Bronchial epithelial cell (primary cell): ENCODE measurements around the gene PTPRT. TPM values are rescaled to one million over a fixed set of nuclear protein-coding genes. Genes with fewer than 3 reads are reported as not detected.

Source experiments
- DNase-seq: peaks from one replicate; pipeline ENCODE4 v3.0.0-alpha.2; 2010; ENCODE audit warnings: low read depth
- FAIRE-seq: peaks from 2 replicates; lab custom pipeline; 2011; peaks lifted over from hg19 to GRCh38; lab: Jason Lieb, UNC
- H3K27me3 ChIP-seq: 2 replicates; pipeline ENCODE4 v1.5.1; 2011; ENCODE audit warnings: low read length; ENCODE audit not compliant: control insufficient read depth, insufficient read depth
- H3K36me3 ChIP-seq: 2 replicates; pipeline ENCODE4 v1.5.1; 2011; ENCODE audit warnings: low read length; ENCODE audit not compliant: control insufficient read depth, insufficient read depth
- H3K4me3 ChIP-seq: 2 replicates; pipeline ENCODE4 v1.5.1; 2011; ENCODE audit warnings: mild to moderate bottlenecking, low read depth, low read length, control low read depth
- total RNA-seq: library from RNA; depleted of rRNA; stranded (reverse); fragments of >200 nt; gene quantifications from 2 replicates; pipeline ENCODE4 v1.2.1, GENCODE V29; 2014
- TF ChIP-seq, protein P1 (sequence below): IDR thresholded peaks from 2 replicates; pipeline ENCODE4 v1.5.1; 2011; ENCODE audit warnings: mild to moderate bottlenecking, moderate library complexity, low read length, control low read depth, inconsistent platforms; ENCODE audit not compliant: insufficient read depth, severe bottlenecking

The PTPRT gene
- total RNA-seq, 1 donor from 2014 or later: not detected

DNA sequence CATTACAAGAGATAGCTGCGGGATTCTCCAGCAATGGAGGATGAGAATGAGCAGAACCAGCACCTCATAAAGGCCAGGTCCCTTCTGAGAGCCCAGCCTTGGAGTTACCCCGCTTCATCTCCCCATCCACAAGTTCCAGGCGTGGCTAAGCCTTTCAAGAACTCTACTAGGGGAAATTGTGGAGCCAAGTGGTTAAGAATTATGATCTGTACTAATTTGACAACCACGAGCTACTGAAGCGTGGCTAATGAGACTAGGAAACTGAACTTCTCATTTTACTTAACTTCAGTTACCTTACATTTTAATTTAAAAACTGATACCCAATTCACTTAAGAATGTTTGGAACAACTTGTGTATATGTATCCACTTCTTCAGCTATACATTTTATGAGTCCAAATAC lies 401.0 kb downstream of the PTPRT start:
- Histone ChIP-seq H3K36me3 (no peaks in the 10 kb centered on the region), H3K4me3 (no peak overlapping the region), H3K27me3 (no peaks in the 10 kb centered on the region)
- TF ChIP-seq, protein P1, sequence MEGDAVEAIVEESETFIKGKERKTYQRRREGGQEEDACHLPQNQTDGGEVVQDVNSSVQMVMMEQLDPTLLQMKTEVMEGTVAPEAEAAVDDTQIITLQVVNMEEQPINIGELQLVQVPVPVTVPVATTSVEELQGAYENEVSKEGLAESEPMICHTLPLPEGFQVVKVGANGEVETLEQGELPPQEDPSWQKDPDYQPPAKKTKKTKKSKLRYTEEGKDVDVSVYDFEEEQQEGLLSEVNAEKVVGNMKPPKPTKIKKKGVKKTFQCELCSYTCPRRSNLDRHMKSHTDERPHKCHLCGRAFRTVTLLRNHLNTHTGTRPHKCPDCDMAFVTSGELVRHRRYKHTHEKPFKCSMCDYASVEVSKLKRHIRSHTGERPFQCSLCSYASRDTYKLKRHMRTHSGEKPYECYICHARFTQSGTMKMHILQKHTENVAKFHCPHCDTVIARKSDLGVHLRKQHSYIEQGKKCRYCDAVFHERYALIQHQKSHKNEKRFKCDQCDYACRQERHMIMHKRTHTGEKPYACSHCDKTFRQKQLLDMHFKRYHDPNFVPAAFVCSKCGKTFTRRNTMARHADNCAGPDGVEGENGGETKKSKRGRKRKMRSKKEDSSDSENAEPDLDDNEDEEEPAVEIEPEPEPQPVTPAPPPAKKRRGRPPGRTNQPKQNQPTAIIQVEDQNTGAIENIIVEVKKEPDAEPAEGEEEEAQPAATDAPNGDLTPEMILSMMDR: no peak
- no peak for DNase-seq
- no peak for FAIRE-seq

GRCh38 chr20:42785041-42785440 lies 404.7 kb downstream of the PTPRT start:
- DNase-seq: no peak

GRCh38 chr20:42779216-42779615 lies 410.5 kb downstream of the PTPRT start:
- FAIRE-seq: no peak
- TF ChIP-seq, protein P1: no peak

More at GRCh38 chr20:42785041-42785440, 404.7 kb downstream of the PTPRT start:
- FAIRE-seq: no peak
- Histone ChIP-seq H3K36me3 (no peaks in the 10 kb centered on the region), H3K4me3 (no peak overlapping the region), H3K27me3 (no peaks in the 10 kb centered on the region)
- TF ChIP-seq, protein P1: no peak

DNA sequence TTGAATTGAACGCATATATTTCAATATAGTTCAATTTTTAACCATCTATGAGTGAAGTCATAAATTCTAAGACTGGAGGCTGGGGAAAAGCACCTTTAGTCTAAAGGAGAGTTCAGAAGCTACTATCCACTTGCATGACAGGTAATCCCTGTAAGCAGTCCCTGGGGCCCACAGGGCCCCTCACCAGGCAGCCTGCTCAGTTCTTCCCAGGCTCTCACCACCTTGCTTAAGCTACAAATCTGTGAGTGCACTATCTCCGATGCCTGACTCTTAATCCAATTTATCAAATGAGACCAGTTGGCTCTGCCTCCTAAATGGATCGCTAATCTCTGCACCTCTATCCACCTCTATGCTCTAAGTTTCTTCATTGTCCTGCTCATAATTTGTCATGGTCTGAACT lies 413.8 kb downstream of the PTPRT start:
- no peaks in the 10 kb centered on the region for H3K27me3 ChIP-seq
- H3K4me3 ChIP-seq: no peak overlapping the region
- FAIRE-seq (no peak), DNase-seq (no peak)
- TF ChIP-seq, protein P1: no peak
- H3K36me3 ChIP-seq: no peaks in the 10 kb centered on the region

More at GRCh38 chr20:42779216-42779615, 410.5 kb downstream of the PTPRT start:
- H3K36me3 ChIP-seq: no peaks in the 10 kb centered on the region
- no peaks in the 10 kb centered on the region for H3K27me3 ChIP-seq
- H3K4me3 ChIP-seq: no peak overlapping the region
- no peak for DNase-seq

GRCh38 chr20:42775037-42775436 lies 414.7 kb downstream of the PTPRT start:
- TF ChIP-seq, protein P1: no peak
- no peak overlapping the region for H3K4me3 ChIP-seq
- H3K27me3 ChIP-seq: no peaks in the 10 kb centered on the region
- DNase-seq: no peak
- H3K36me3 ChIP-seq: no peaks in the 10 kb centered on the region
- no peak for FAIRE-seq

- Histone ChIP-seq H3K36me3 (no peaks in the 10 kb centered on the region), H3K27me3 (no peaks in the 10 kb centered on the region), H3K4me3 (no peak overlapping the region)
- DNase-seq: no peak
- FAIRE-seq: no peak
- TF ChIP-seq, protein P1: no peak
These were observed 426.7 kb downstream of the PTPRT start for GRCh38 chr20:42763015-42763414.
